ENCODE measurements around the gene AFF4.

The AFF4 gene

DNA sequence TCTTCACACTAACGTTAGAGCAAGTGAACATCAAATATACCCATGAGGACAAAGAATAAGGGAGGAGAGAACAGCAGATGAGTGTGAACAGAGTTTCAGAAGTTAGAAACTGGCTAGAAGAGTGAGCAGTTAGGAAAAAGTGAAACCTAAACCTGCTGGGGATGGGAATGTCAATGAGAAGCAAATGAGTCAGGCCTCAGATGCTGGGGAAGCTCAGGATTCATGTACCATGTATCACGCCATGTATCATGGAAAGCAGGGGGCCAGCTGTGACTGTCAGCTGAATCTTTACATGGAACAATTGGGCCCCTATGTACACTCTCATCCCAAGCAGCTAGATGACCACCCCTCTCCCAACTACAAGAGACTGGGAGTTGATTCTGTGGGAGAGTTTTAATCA, 113.4 kb downstream of the AFF4 start:
- no peak for DNase-seq

DNA sequence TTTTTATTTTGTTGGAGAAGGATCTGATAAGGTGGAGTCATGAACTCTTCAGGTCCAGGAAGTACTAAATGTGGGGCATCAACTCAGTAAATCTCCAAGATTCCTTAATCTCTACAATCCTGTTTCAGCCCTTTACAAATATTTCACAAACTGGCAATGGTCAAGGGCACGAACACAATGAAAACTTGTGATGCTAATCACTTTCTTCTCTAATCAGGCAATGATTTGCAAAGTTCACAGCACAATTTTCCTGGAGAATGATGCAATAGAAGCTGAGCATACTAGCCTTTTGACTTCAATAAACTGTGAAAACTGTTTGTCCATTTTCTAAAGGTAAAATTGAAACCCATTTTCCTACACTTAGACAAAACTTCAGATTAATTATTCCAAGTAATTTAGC, 114.1 kb downstream of the AFF4 start:
- no peak for DNase-seq

DNA sequence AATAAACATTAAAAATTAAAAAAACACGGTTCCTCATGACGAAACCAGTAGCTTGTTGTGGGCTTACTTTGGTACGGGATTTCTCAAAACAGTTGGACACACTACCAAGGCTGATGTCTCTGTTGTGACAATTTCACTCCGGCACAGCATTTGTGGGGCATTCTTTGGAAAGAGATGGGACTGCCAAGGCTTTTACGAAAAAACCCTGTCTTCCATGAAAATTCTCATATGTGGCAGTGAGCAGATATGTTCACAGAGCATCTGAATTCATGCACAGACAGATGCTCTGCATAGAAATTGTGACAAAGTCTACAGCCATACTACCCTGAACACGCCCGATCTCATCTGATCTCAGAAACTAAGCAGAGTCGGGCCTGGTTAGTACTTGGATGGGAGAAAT, 115.2 kb downstream of the AFF4 start:
- DNase-seq = no peak

DNA sequence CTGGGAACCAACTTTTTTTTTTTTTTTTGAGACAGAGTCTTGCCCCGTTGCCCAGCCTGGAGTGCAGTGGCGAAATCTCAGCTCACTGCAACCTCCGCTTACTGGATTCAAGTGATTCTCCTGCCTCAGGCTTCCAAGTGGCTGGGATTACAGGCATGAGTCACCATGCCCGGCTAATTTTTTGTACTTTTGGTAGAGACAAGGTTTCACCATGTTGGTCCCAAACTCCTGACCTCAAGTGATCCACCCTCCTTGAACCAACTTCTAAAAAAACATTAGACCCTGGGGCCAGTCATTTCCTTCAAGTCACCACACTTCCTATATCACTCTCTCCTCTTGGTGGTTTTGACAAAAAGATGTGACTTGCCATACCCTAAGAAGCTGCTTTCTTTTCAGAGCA, 122.1 kb downstream of the AFF4 start:
- no peak for DNase-seq

DNA sequence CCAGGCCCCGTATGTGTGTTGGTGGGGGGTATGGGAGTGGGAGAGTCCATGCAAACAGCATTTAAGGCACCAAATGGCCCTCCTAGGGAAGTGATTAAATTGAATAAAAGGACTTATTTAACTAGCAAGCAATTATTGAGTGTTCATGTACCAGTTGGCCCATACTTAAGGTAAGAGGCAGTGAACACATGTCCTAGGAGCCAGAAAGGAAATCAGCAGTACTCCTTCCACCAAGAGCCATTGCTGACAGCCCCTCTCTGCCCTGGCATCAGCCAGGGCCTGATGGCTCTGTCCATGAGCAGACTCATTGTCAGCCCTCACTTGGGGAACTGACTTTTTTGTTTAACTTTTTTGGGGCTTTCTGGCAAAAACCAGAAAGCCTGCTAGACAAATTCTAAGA, 122.5 kb downstream of the AFF4 start:
- no peak for DNase-seq

DNA sequence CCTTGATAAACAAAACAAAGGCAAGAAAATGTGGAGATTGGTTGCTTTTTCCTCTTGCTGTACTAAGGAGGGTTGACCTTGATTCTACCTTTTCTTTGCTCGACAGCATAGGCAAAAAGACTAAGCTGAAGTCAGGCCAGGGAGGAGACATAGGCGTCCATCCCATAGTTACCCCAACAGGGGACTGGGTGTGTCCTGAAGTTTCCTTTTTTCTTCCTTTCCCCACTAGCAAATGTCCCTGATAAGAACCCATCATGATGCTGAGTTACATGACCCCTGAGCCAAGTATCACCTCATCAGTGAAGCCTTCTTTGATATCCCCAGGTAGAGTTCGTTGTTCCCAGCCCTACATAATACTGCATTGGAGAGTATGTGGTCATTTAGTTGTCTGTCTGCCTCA, 123.1 kb downstream of the AFF4 start:
- no peak for DNase-seq

DNA sequence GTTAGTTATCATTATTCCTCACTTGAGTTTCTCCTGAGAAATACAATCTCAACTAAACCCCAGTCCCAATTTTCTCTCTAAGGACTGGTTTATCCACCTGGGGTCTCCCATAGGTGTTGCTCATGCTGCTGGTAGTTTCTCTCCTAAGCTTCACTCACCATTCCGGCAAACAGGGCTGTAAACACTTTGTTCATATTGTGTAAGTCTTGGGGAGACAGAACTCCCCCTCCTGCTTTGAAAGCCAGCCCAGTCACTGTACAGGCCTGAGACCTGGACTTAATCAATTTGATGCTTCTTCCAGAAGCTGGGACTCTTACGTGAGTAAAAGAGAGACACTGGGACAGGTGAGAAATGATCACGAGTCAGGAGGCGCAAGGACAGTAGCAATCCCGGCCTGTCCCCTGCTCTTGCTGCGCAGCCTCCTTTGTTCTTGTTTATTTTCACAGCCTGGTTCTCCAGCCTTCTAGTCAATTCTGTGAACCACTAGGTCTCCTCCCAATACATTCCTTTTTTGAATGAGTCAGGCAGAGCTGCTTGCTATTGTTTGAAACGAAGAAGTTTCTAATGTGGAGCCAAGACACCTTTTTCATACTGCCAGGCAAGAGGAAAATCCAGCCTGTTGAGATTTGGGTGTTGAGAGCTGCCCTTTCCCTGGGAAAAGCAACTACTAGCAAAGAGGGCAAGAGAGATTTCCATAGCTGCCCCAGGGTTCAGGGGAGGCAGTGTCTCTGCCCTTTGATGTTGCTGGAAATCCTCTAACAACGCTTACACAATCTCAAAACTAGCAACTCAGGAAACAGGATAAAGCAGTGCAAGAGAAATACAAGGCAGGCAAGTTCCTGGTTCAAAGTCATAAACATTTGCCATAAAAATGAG, 123.8 kb downstream of the AFF4 start:
- DNase-seq = no peak

DNA sequence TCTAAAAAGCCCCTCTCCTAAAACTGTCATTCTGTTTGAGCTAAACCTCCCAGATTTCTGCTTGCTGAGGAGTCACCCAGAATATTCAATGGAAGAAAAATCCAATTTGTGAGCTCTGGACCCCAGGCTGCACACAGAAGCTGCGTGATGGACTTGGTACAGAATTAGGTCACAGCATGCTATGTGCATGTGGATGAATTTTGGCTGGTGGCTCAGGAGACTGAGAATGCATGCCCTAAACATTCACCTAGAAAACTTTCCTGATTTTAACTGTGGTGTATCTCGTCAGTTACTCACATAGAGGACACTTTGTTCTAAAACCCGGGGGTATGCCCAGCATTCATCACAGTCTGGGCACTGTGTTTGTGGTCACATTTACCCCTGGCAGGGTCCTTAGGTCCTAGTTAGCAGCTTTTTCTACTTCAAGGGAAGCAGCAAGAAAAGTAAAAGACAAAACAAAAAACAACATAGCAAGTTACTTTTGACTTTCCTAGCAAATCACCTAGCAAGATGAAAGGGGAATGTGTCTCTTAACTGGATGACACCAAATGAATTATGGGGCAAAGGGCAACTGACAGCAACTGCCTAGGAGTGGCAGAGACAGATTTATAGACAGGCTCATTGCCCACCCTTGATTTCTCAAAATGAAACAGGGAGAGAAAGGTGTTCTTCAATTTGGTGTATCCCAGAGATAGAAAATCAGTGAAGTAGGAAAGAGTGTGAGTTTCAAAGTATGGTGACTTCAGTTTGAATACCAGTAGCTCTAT, 124.7 kb downstream of the AFF4 start:
- DNase-seq = no peak

DNA sequence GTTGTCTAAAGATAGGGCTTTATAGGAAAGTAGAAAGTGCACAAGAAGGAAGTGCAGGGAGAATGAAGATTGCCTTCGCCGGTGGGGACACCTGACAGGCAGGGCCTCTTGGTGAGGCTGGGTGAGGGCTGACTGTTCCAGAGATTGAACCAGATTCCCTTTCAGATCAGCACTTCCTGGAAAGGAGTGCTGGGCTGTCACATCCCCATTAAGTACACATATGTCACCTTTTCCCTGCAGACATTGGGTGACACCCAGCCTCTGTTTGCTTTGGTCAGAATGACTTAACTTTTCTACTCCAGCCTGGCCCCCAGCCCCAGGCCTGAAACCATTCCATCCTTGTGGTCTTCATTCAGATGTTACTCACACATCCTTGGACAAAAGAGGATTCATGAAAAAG, 125.6 kb downstream of the AFF4 start:
- no peak for DNase-seq

DNA sequence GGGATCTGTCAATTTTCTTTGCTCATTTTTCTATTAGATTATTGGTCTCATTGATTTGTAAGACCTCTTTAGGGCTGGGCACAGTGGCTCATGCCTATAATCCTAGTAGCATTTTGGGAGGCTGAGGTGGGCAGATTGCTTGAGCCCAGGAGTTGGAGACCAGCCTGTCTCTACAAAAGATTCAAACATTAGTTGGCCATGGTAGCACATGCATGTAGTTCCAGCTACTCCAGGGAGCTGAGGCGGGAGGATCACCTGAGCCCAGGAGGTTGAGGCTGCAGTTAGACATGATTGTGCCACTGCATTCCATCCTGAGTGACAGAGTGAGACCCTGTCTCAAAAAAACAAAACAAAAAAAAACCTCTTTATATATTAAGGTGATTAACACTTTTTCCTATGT, 126.6 kb downstream of the AFF4 start:
- DNase-seq = no peak

DNA sequence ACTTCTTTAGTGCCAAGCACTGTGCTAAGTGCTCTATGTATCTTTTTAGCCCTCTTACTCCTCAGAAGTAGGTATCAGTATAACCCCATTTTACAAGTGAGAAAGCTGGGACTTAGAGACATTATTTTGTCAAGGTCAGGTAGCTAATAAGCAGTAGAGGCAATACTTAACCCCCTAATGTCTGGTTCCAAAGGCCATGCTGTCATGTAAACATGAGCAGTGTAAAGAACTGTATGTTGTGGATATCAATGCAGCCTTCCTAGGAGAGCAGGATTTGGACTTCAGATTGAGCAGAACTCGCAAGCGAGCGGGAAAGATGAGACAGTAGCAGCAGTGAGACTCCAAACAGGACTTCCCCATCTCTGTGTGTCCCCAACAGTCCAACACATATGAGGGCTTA, 129.4 kb downstream of the AFF4 start:
- DNase-seq = no peak

DNA sequence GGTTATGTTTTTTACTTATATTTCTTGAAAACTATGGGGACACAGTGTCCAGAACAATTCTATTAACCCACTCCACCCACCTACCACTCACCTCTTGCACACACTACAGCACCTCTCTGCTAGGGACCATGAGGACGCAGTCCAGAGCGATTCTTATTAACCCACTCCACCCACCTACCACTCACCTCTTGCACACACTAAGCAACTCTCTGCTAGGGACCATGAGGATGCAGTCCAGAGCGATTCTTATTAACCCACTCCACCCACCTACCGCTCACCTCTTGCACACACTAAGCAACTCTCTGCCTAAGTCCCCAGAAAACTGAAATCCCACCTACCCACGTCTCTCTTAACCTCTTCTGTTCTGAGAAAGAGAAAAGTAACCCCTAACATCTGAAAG, 130.8 kb downstream of the AFF4 start:
- DNase-seq = no peak

DNA sequence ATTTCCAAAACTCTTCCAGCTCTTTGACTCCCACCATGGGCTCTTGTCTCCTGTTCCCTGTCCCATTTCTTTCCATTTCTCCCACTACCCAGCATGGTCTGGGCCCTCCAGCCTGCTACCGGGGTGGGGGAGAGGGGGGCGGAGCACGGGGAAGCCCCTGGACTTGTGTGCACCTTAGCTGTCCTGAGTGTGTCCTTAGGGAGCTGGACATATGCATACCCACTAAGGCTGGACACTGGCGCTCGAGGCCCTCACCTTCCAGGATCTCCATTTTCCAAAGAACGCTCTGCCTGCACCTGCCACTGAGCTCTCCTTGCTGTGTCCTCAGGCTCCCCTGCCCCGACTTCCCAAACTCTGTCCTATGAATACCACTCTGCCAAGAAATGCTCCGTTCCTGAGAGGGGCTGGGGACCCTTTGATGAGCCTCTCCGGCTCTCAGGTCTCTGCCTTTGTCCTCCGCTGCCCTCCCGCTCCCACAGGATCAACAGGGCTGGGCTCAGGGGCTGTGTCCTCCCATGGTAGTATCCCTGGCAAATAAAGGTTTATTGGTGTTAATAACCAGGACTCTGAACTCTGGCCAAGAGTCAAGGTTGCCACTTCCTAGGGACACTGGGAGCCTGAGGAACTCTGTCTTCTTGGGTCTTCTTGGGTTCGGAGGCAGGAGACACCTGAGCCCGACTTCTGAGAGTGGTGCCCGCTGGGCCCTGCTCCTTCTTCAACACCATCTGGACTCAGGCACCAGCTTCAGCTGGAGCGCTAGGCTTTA, 132.2 kb downstream of the AFF4 start:
- no peak for DNase-seq

DNA sequence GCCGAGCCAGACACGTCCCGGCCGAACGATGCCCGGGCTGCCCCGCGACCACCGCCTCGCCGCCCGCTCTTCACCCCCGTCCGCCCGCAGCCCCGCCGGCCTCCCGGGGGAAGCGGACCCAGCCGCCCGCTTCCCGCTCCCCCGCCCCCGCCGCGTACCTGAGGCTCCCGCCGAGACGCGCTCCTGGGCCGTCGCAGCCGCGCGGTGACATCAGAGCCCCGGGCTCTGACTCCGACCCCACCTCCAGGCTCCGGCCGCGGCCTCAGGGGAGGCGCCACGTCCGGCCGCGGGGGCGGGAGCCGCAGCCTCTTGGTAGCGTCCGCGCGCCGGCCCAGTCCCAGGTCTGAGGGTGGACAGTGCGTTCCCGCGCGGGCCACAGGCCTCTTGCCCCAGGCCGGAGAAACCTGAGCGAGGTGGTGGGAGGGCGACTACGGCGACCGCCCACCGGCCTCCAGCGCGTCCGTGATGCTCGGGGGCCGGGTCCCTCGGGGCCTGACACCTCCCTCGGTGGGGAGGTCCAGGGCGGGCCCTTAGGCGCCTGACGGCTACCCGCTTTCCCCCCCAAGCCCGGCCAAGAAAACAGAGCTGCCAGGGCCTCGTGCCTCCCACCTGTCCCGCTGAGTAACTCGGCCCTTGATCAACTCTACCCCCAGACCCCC, 132.9 kb downstream of the AFF4 start, which contains the start of gene SHROOM1:
SHROOM1 (minus strand) TSS at position 212 of the 659 bp plus-strand sequence. CDS start 4,507 bp downstream, outside the sequence.
- DNase-seq = no peak

DNA sequence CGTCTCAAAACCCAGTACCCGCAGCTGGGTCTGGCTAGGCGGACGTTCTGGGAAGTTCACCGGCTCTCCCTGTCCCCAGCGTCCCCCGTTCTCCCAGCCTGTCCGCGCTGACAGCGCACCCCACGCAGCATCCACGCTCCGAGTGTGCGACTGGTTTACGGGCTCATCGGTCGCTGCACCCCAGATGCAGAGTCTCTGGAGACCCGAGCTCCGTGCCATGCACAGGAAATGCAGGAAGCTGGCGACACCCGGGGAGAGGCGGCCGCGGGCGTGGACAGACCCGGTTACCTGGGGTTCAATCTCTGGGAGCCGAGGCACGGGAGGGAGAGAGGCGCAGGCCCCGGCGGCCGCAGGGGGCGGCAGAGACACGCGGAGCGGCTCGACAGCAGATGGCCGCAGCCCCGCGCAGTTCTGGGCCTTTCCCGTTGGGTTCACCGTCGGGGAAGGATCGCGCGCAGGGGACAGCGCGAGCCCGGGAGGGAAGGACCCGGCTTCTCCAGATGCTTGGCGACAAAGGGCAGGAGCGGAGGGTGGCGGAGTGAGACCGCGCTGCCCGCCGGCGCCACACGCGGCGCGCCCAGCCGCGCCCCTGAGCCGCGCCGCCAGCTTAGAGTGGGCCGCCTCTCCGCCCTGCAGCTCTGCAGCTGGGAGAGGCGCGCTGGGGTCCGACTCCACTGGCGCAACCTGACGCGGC, 133.5 kb downstream of the AFF4 start:
- peak; percentile 44 for DNase-seq

DNA sequence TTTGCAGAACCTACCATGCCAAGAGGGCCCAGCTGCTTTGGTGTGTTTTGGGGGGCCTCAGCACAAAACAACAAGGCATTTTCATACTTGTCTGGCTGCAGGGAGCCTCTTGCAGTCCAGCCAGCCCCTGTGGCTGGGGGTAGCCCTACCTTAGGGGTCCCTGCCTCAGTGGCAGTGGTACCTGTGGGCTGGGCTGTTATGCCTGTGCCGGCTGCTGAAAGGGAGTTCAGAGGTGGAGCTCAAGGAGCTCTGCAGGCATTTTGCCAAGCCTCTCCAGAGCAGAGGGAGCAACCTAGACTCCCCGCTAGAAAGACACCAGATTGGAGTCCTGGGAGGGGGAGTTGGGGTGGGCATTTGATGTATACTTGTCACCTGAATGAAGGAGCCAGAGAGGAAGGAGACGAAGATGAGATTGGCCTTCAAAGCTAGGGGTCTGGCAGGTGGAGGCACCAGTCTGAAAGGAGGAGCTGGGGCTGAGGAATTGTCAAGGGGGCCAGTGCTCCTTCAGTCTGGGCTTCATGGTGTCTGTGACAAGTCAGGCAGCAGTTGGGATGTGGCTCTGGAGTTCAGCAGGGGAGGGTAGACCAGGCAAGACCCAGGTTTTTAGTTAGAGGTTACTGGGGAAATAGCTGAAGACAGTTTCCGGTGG, 134.5 kb downstream of the AFF4 start:
- DNase-seq = peak; percentile 56

DNA sequence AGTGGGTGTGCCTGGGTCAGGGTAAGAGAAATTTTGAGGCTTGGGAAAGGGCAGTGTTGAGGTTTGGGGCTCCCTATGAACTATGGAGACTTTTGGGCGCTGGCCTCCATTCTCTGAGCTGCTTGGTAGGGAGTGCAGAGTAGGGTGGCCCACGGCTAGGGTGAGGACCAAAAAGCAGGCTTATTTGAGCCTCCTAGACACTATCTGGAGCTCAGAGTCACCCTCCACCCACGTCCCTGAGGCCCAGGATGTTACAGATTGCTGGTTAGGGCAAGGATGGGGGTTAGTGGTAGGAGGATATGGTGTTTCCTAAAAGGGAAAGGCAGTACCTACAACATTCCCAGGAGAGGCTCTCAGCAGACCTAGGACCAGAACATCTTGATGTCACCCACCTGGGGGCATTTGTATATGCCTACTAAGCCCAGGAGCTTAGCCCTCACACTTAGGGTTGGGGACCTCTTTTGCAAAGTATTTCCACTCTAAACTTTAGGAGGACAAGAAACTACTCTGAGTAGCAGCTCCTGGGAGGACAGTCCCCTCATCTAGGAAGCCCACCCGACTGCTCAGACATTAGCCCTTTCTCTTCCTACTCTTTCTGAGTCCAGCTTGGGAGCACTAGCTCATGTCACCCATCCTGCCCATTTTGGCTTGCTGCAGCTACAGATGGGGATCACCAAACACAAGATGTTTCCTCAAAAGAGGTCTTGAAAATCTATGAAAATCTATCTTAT, 135.3 kb downstream of the AFF4 start:
- DNase-seq = no peak

DNA sequence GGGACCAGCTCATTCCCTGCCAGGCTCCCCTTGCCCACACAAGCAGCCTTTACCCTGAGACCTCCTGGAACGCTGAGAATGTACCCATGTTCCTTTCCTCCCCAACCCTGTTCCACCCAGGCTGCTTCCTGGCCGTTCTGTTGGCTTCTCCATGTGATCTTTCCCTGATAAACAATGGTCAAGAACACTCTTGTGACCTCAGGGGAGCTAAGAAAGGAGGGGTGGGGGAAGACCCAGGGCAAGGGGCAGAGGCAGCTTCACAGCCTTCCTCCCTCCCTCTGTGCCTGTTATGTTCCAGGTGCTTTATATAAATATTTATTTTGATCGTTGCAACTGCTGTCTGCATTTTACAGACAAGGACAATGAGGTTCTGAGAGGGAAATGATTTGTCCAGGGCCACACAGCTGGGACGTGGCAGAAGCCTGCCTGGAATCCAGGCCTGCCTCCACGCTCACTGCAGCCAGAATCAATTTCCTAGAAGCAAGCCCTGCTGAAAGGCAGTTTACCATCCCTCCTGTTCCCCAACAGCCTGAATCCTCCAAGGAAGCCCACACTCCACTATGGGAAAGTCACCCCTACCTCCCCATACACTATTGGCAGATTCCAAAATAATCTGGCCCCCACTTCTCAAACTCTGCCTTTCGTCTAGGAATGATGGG, 136.9 kb downstream of the AFF4 start:
- no peak for DNase-seq

DNA sequence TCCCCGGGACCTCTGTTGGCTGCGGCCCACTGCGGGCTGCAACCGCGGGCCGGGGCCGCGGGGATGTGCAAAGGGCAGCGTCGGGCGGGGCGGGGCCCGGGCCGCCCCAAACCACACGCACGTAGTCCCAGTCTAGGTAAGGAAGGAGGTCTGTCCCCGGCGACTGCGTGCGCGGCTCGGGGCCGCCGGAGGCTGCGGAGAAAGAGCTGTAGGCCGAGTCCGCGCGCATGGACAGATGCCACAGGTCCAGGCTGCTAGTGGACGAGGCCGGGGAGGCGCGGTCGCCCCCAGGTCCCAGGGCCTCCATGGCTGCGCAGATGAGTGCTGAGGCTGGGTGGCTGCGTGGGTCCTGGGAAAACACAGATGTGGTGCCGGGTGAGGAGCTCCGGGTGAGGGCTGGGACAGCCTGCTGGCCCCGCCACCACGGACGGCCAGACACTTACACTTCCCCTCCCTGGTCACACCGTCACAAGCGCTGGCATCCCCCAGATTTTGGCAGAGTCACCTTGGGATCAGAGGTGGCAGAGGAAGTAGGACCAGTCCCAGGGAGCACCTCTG, 137.5 kb downstream of the AFF4 start:
- no peak for DNase-seq
